Lung (tissue), 12 donors: ENCODE data around the gene PHACTR3. TPM values are rescaled to one million over a fixed set of nuclear protein-coding genes. Genes with fewer than 3 reads are reported as not detected.

Experiments
- ATAC-seq: fragments of 200-7000 bp; cut with Tn5 transposase; one replicate; pipeline ENCODE4 v1.9.1; 2020; ENCODE audit warnings: moderate number of reproducible peaks; ENCODE audit not compliant: insufficient read depth, low FRiP score
- DNase-seq, 3 donors: peaks; one replicate each; pipeline ENCODE4 v3.0.0-alpha.2; 2013 to 2017
- H3K27ac ChIP-seq, 2 donors: one replicate each; pipeline ENCODE4 v1.5.1; 2013; ENCODE audit warnings: mild to moderate bottlenecking in 2 of 2, moderate library complexity in 2 of 2, control low read depth in 1 of 2, inconsistent platforms in 1 of 2, low read depth in 1 of 2, low read length in 1 of 2
- H3K27me3 ChIP-seq, 3 donors: one replicate each; pipeline ENCODE4 v1.5.1; 2013; ENCODE audit warnings: low read length in 2 of 3; ENCODE audit not compliant: control insufficient read depth in 3 of 3, insufficient read depth in 3 of 3
- H3K36me3 ChIP-seq, 4 donors: one replicate each; pipeline ENCODE4 v1.5.1; 2013; ENCODE audit warnings: low read length in 4 of 4, mild to moderate bottlenecking in 1 of 4, moderate library complexity in 1 of 4; ENCODE audit not compliant: control insufficient read depth in 4 of 4, insufficient read depth in 4 of 4
- H3K4me1 ChIP-seq, 5 donors: one replicate each; pipeline ENCODE4 v1.5.1; 2013; ENCODE audit warnings: low read length in 5 of 5, mild to moderate bottlenecking in 2 of 5, moderate library complexity in 1 of 5; ENCODE audit not compliant: control insufficient read depth in 5 of 5, insufficient read depth in 5 of 5
- H3K4me3 ChIP-seq: one replicate; pipeline ENCODE4 v1.5.1; 2013; ENCODE audit warnings: mild to moderate bottlenecking, control low read depth, moderate library complexity
- H3K9ac ChIP-seq, 2 donors: one replicate each; pipeline ENCODE4 v1.5.1; 2013; ENCODE audit warnings: low read length in 2 of 2, control low read depth in 1 of 2; ENCODE audit not compliant: insufficient read depth in 1 of 2
- H3K9me3 ChIP-seq, 4 donors: one replicate each; pipeline ENCODE4 v1.5.1; 2013; ENCODE audit warnings: low read length in 3 of 4, mild to moderate bottlenecking in 1 of 4, moderate library complexity in 1 of 4; ENCODE audit not compliant: control insufficient read depth in 4 of 4, insufficient read depth in 3 of 4
- WGBS, 2 donors: extraction: QIAGEN DNeasy Blood & Tissue Kit; methylation state at CpG; one replicate each; pipeline ENCODE4 v1.1.7; 2013; 5-methylcytosine and 5-hydroxymethylcytosine counted together
- polyA plus RNA-seq, 2 donors: library from polyadenylated mRNA; stranded (reverse); fragments of 200-250 nt; gene quantifications; one replicate each; pipeline ENCODE4 v1.2.1, GENCODE V29; 2013
- total RNA-seq, 2 donors: library from RNA; depleted of rRNA in 1 of 2; stranded (reverse); fragments of >200 nt in 1 of 2; gene quantifications; one replicate each; pipeline ENCODE4 v1.2.1, GENCODE V29; 2014 to 2021
- TF ChIP-seq, protein P1 (sequence below): IDR thresholded peaks from 2 replicates; pipeline ENCODE4 v1.5.1; 2012; ENCODE audit warnings: mild to moderate bottlenecking; ENCODE audit errors: control extremely low read depth, extremely low read depth
- donor health status: control.
- donor health status: control.
- donor health status: Bipolar disorder and iron deficiency.
- donor health status: healthy.
- donor health status: DM: yes; HTN: yes; CAD: no.

Gene PHACTR3
- total and polyA plus RNA-seq, 4 donors: 3.8 to 12.0 (median 5.9) TPM

DNA sequence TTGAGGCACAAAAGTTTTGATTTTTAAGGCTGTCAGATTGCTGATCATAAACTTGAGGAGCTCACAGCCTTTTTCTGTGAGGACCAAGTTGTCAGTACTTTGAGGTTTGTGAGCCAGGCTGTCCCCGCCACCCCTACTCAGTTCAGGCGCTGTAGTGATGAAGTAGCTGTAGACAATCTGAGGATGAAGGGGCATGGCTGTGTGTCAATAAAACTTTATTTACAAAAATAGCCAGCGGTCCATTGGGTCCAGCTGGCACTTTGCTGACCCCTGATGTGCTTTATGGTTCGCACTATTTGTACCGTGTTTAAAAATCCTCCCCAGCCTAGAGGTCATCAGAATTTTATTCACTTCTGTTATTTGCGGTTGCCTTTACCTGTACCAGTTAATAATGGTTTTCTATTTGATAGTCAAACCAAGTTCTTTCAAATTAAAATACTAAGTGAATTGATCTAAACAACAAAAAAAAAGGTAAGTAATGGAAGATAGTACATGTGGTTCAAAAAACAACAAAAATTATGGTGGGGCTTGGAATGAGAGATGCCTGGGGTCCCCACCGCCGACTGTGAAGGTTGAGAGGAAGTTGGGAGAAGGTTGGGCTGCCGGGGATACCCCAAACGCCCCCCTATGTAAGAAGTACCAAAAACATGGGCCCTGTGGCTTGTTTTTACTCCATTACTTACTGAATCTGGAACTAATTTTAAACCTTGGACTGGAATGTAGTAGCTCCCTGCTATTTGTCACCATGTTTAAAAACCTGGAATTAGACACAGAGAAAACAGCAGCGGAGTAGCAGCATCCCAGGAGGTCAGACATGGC is 205.5 kb downstream of the PHACTR3 start:
- Histone ChIP-seq H3K27ac (no peak overlapping the region), H3K9ac (no peak overlapping the region), H3K36me3 (no peaks in the 10 kb centered on the region), H3K4me3 (no peak overlapping the region), H3K4me1 (no peaks in the 10 kb centered on the region), H3K9me3 (no peaks in the 10 kb centered on the region), H3K27me3 (peaks cover 0 to 3% (median 0%) of the 10 kb centered on the region in 3 donors)
- 80 to 88% methylated on average over 11 of the region's 11 CpGs for whole genome bisulfite sequencing, 2 donors
- ATAC-seq (no peak), DNase-seq (no peak)
- TF ChIP-seq, protein P1, sequence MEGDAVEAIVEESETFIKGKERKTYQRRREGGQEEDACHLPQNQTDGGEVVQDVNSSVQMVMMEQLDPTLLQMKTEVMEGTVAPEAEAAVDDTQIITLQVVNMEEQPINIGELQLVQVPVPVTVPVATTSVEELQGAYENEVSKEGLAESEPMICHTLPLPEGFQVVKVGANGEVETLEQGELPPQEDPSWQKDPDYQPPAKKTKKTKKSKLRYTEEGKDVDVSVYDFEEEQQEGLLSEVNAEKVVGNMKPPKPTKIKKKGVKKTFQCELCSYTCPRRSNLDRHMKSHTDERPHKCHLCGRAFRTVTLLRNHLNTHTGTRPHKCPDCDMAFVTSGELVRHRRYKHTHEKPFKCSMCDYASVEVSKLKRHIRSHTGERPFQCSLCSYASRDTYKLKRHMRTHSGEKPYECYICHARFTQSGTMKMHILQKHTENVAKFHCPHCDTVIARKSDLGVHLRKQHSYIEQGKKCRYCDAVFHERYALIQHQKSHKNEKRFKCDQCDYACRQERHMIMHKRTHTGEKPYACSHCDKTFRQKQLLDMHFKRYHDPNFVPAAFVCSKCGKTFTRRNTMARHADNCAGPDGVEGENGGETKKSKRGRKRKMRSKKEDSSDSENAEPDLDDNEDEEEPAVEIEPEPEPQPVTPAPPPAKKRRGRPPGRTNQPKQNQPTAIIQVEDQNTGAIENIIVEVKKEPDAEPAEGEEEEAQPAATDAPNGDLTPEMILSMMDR: no peak

DNA sequence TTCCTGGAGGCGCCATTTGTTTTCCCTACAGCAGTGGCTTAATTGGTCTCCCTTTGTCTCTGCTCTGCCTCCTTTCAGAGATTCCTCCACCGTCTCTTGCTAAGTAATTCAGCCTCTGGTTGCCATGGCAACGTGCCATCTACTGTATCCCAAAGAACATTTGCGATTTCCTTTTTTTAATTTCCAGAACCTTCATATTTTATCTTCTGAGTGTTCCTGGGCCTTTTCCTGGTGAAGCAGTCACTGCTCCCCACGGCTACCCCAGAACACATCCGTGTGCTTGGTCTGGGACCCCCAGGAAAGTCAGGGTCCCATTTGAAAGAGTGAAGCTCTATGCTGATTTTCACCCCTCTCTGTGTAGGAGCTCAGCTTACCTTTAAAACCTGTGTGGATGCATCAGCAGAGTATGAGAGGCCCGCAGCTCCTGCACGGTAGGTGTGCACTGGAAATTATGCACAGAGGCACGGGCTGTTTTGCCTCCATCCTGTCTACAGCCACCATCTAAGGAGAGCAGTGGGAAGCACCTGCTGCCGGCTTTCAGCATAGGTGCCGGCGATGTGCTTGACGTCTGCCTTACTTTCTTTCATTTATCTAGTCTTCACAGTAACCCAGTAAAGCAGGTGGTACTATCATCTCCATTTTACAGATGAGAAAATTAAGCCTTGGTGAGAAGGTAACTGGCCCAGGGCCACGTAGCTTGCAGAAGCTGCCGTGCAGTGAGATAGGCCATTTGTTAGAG is 206.3 kb downstream of the PHACTR3 start:
- 82 to 83% methylated on average over 15 of the region's 15 CpGs for WGBS, 2 donors
- no peak overlapping the region for H3K4me3 ChIP-seq
- H3K27me3 ChIP-seq: peaks cover 0 to 3% (median 0%) of the 10 kb centered on the region in 3 donors
- ATAC-seq (no peak), DNase-seq (peak in 1 of 3 donors; percentile 10)
- no peak overlapping the region for H3K9ac ChIP-seq
- H3K36me3 ChIP-seq: no peaks in the 10 kb centered on the region
- TF ChIP-seq, protein P1: no peak
- H3K27ac ChIP-seq: no peak overlapping the region
- no peaks in the 10 kb centered on the region for H3K4me1 ChIP-seq
- H3K9me3 ChIP-seq: no peaks in the 10 kb centered on the region

DNA sequence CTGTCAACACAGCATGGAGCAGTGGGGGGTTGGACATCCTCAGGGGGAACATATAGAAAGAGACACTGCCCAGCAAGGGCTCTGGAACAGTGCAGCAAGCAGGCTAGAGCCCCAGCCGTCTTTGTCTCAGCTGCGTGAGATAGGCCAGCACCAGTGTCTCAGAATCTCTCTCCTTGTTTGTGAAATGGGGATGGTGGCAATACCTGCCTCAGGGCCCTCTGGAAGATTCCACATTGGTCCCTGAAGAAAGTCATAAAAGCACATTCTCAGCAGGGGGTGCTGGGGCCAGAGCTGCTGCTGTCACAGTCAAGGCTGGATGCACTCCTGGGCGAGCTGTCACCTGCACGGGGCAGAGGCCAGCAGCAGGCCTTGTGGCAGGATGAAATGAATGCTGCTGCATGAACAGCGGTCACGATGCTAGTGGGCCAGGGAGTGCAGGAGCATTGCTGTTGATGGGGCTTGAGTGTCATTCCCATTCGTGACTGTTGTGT is 207.4 kb downstream of the PHACTR3 start:
- Histone ChIP-seq H3K27me3 (peaks cover 0 to 3% (median 0%) of the 10 kb centered on the region in 3 donors), H3K4me1 (no peaks in the 10 kb centered on the region), H3K9ac (no peak overlapping the region), H3K4me3 (no peak overlapping the region), H3K36me3 (no peaks in the 10 kb centered on the region), H3K9me3 (no peaks in the 10 kb centered on the region), H3K27ac (no peak overlapping the region)
- peak in 1 of 3 donors; percentile 6 for DNase-seq
- TF ChIP-seq, protein P1: no peak
- 80 to 85% methylated on average over 7 of the region's 7 CpGs for WGBS, 2 donors
- no peak for ATAC-seq
